Ovary (tissue), 9 donors: ENCODE results near the gene KIAA0825. TPM values are rescaled to one million over a fixed set of nuclear protein-coding genes. Genes with fewer than 3 reads are reported as not detected.

Experiments used
- DNase-seq, 5 donors: peaks; one replicate each; pipeline ENCODE4 v3.0.0-alpha.2; 2019 to 2020
- H3K27ac ChIP-seq, 2 donors: fragments of 200-600 bp; one replicate each; pipeline versions ENCODE4 v1.5.1 to v1.8.0; 2019 to 2022
- H3K27me3 ChIP-seq: fragments of 200-600 bp; one replicate; pipeline ENCODE4 v1.8.0; 2022
- H3K36me3 ChIP-seq: fragments of 200-600 bp; sonication (generic); one replicate; pipeline ENCODE4 v1.5.1; 2019
- H3K4me1 ChIP-seq: one replicate; pipeline ENCODE4 v1.8.1; 2013; ENCODE audit warnings: mild to moderate bottlenecking, moderate library complexity; ENCODE audit not compliant: insufficient read depth
- H3K4me3 ChIP-seq: fragments of 200-600 bp; sonication (generic); one replicate; pipeline ENCODE4 v1.5.1; 2017
- H3K9me3 ChIP-seq, 2 donors: fragments of 200-600 bp in 1 of 2; sonication (generic) in 1 of 2; one replicate each; pipeline versions ENCODE4 v1.5.1 to v1.8.1; 2013 to 2019; ENCODE audit warnings: mild to moderate bottlenecking in 1 of 2, moderate library complexity in 1 of 2
- EP300 ChIP-seq: sonication (generic); formaldehyde crosslinking; IDR thresholded peaks from one replicate; pipeline ENCODE4 v1.6.1; 2017; ENCODE audit warnings: antibody characterized with exemption
- POLR2A ChIP-seq: fragments of 450-650 bp; IDR thresholded peaks from one replicate; pipeline ENCODE4 v1.6.1; 2017; ENCODE audit warnings: antibody characterized with exemption, mild to moderate bottlenecking, moderate library complexity
- WGBS, 3 donors: extraction: QIAGEN DNeasy Blood & Tissue Kit in 1 of 3; methylation state at CpG; one replicate each; pipeline versions ENCODE4 v1.1.5 to v1.1.7; 2013 to 2017; 5-methylcytosine and 5-hydroxymethylcytosine counted together
- intact Hi-C, 4 donors: fragments of 100-400 bp; cut with DNase I; formaldehyde crosslinking; loops; one replicate each; pipeline versions ENCODE4 v1.11.0 to v1.15.1; 2022 to 2023
- polyA plus RNA-seq, 2 donors: library from polyadenylated mRNA; stranded (reverse); fragments of 200-250 nt in 1 of 2; fragments of 350-450 nt in 1 of 2; fragmentation: Illumina TruSeq in 1 of 2; extraction: RNeasy Lipid Tissue Mini Kit (QIAGEN cat#74804) in 1 of 2; gene quantifications; one replicate each; pipeline ENCODE4 v1.2.3, GENCODE V29; 2013 to 2014
- total RNA-seq, 7 donors: library from RNA; depleted of rRNA in 2 of 7; stranded (reverse); fragments of >200 nt in 2 of 7; fragmentation: NEBNext Ultra II Directional in 3 of 7; extraction: Animal tissue kit (Norgen Biotek cat#: 25700) in 3 of 7; gene quantifications; one replicate each; pipeline versions ENCODE4 v1.1.0 to v1.2.4, GENCODE V29; 2016 to 2023
- TF ChIP-seq, protein P1 (sequence below), 3 donors: fragments of 450-650 bp in 2 of 3; fragments of 200-600 bp in 1 of 3; IDR thresholded peaks; one replicate each; pipeline versions ENCODE4 v1.5.1 to v1.8.0; 2016 to 2022; ENCODE audit warnings: antibody characterized with exemption in 3 of 3, mild to moderate bottlenecking in 1 of 3
- donor health status: DM: no; HTN: no; CAD: no; lungs with moderate emphysema.
- donor health status: DM: no; HTN: no; CAD: no.
- donor health status: Bipolar disorder and iron deficiency.
- donor health status: DM: yes; HTN: yes; CAD: no.
- donor health status: DM: no; HTN: no; CAD: no.
- donor health status: DM: yes; HTN: yes; CAD: no.

The KIAA0825 gene
- total and polyA plus RNA-seq, 9 donors: 0.70 to 12.4 (median 3.9) TPM

DNA sequence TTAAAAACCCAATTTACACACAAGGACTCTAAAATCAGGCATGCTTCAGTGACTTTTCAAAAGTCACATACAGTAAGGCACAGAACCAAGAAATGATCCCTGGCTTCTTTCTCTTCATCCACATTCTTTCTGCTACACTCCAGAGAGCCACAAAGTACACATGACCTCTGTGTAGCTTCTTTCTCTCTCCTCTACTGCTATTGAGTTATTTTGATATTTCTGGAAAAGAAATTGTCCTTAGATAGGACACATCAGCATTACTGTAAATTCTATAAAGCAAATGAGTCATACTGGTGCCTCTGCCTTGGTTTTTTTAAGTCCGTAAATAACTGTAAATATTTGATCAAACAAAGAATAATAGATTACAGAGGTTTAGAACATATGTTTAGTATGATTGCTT lies 96.3 kb downstream of the KIAA0825 start:
- intact Hi-C loops: no loop called here
- TF ChIP-seq, protein P1, sequence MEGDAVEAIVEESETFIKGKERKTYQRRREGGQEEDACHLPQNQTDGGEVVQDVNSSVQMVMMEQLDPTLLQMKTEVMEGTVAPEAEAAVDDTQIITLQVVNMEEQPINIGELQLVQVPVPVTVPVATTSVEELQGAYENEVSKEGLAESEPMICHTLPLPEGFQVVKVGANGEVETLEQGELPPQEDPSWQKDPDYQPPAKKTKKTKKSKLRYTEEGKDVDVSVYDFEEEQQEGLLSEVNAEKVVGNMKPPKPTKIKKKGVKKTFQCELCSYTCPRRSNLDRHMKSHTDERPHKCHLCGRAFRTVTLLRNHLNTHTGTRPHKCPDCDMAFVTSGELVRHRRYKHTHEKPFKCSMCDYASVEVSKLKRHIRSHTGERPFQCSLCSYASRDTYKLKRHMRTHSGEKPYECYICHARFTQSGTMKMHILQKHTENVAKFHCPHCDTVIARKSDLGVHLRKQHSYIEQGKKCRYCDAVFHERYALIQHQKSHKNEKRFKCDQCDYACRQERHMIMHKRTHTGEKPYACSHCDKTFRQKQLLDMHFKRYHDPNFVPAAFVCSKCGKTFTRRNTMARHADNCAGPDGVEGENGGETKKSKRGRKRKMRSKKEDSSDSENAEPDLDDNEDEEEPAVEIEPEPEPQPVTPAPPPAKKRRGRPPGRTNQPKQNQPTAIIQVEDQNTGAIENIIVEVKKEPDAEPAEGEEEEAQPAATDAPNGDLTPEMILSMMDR (IDR thresholded peaks at IDR 0.05): no peak
- TF ChIP-seq POLR2A: no peak
- TF ChIP-seq EP300: no peak
- no peaks in the 10 kb centered on the region for H3K36me3 ChIP-seq
- H3K4me3 ChIP-seq: no peak overlapping the region
- no peaks in the 10 kb centered on the region for H3K4me1 ChIP-seq
- H3K9me3 ChIP-seq: no peaks in the 10 kb centered on the region
- no peak overlapping the region for H3K27ac ChIP-seq
- no peaks in the 10 kb centered on the region for H3K27me3 ChIP-seq
- DNase-seq: no peak
- WGBS, 3 donors: 79 to 84% (median 81%) methylated on average over 1 of the region's 1 CpG

DNA sequence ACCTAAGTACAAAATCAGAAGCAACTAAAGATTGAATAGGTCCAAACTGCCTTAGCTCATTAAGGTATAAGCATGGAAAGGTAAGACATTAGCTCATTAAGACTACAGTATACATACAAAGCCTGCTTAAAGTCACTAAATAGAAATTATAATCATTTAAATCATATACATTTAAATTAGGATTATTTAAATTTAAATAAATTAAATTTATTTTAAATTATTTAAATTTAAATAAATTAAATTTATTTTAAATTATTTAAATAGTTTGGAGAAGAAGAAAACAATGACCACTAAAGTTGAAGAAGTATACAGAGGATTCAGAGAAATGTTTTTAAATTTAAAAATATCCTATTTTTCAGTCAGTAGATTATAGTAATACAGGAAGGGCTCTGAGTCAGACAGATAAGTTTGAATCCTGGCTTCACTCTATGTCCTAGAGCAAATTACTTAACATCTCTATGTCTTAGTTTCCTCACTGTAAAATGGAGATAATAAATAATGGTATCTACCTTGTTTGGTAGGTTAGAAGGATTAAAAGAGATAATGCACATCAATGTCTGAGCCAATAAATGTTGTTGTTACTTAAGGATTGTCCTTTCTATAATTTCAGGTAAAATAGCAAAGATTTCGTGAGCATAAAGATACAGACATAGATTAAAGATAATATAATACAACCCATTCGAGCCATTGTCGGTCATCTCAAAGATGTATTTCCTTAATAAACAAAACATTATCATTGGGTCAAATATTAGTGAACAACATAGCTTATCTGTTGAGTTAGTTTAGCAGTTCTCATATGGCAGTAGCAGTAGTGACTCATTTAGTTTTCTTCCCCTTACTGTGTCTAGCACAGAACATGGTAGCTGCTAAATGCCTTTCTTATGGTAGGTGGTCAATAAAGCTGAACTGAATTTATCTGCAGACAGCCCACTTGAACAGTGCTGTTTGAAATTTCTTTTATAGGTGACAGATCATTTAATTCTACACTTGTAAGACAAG lies 100.6 kb downstream of the KIAA0825 start:
- Histone ChIP-seq H3K27me3 (no peaks in the 10 kb centered on the region), H3K36me3 (no peaks in the 10 kb centered on the region), H3K27ac (no peak overlapping the region), H3K4me3 (no peak overlapping the region), H3K4me1 (no peaks in the 10 kb centered on the region), H3K9me3 (no peaks in the 10 kb centered on the region)
- intact Hi-C loops: no loop called here
- TF ChIP-seq, protein P1 (IDR thresholded peaks at IDR 0.05): no peak
- no peak for TF ChIP-seq EP300
- TF ChIP-seq POLR2A: no peak
- WGBS, 3 donors: 96 to 99% (median 98%) methylated on average over 3 of the region's 3 CpGs
- DNase-seq: no peak

GRCh38 chr5:94516148-94516547 lies 102.3 kb downstream of the KIAA0825 start:
- DNase-seq: no peak
- Histone ChIP-seq H3K36me3 (no peaks in the 10 kb centered on the region), H3K4me1 (no peaks in the 10 kb centered on the region), H3K27me3 (no peaks in the 10 kb centered on the region), H3K9me3 (no peaks in the 10 kb centered on the region), H3K27ac (no peak overlapping the region), H3K4me3 (no peak overlapping the region)
- intact Hi-C loops: no loop called here
- 95 to 97% (median 96%) methylated on average over 5 of the region's 5 CpGs for WGBS, 3 donors
- TF ChIP-seq POLR2A (no peak), EP300 (no peak)
- TF ChIP-seq, protein P1 (IDR thresholded peaks at IDR 0.05): no peak

DNA sequence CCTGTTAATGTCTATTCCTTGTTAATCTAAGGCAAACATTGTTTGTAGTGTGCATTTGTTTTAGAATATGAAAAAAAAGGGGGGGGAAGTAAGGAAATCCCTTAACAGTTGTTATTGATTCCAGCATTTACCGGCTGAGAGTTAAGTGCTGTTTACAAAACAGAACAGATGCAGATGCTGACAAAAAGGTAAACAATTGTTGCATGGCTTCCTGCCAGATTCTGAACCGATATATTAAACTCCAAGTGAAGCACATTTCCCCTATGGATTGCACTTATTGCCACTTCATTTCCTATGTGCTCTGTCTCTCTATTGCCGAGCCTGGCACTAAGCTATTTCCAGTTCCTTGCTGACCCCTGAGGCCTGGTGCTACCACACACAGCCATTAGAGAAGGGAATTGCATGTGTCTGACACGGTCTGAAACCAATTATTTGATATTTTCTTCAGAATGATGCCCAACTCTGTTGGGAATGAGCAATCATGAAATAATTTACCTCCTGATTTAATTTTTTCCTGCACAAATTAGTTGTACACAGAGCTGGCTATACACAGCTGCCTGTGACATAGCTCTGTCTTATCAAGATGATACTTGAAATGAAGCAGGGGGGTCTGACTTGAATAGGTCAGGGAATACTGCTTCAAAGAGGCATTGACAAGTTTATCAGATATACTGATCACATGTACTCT lies 109.8 kb downstream of the KIAA0825 start:
- H3K4me1 ChIP-seq: no peaks in the 10 kb centered on the region
- no peak for DNase-seq
- no peak overlapping the region for H3K4me3 ChIP-seq
- 36 to 46% (median 39%) methylated on average over 4 of the region's 4 CpGs for WGBS, 3 donors
- H3K27ac ChIP-seq: no peak overlapping the region
- TF ChIP-seq EP300 (no peak), POLR2A (no peak)
- TF ChIP-seq, protein P1 (IDR thresholded peaks at IDR 0.05): no peak
- H3K36me3 ChIP-seq: no peaks in the 10 kb centered on the region
- intact Hi-C loops: no loop called here
- H3K27me3 ChIP-seq: no peaks in the 10 kb centered on the region
- no peaks in the 10 kb centered on the region for H3K9me3 ChIP-seq
